Liver (tissue), 9 donors: Measurements from ENCODE around the gene ETFA. TPM values are rescaled to one million over a fixed set of nuclear protein-coding genes. Genes with fewer than 3 reads are reported as not detected.

Experiments
- DNase-seq: peaks from one replicate; pipeline ENCODE4 v3.0.0-alpha.2; 2017; ENCODE audit warnings: low spot score
- H3K27ac ChIP-seq, 2 donors: one replicate each; pipeline ENCODE4 v1.7.0; 2013; ENCODE audit warnings: inconsistent platforms in 2 of 2, low read length in 2 of 2, control low read depth in 1 of 2, low read depth in 1 of 2, mild to moderate bottlenecking in 1 of 2
- H3K27me3 ChIP-seq, 4 donors: one replicate each; pipeline versions ENCODE4 v1.6.1 to v1.7.0; 2013; ENCODE audit warnings: low read length in 3 of 4, inconsistent platforms in 1 of 4, mild to moderate bottlenecking in 1 of 4, moderate library complexity in 1 of 4; ENCODE audit not compliant: control insufficient read depth in 4 of 4, insufficient read depth in 4 of 4
- H3K36me3 ChIP-seq, 4 donors: one replicate each; pipeline versions ENCODE4 v1.6.1 to v1.7.0; 2013; ENCODE audit warnings: low read length in 3 of 4, mild to moderate bottlenecking in 3 of 4, low read depth in 1 of 4, moderate library complexity in 1 of 4; ENCODE audit not compliant: control insufficient read depth in 4 of 4, insufficient read depth in 3 of 4
- H3K4me1 ChIP-seq, 4 donors: one replicate each; pipeline versions ENCODE4 v1.6.1 to v1.7.0; 2013; ENCODE audit warnings: low read length in 3 of 4, mild to moderate bottlenecking in 3 of 4, moderate library complexity in 1 of 4; ENCODE audit not compliant: control insufficient read depth in 4 of 4, insufficient read depth in 4 of 4
- H3K4me3 ChIP-seq, 3 donors: one replicate each; pipeline versions ENCODE4 v1.6.1 to v1.7.0; 2013; ENCODE audit warnings: low read length in 3 of 3, control low read depth in 1 of 3, low read depth in 1 of 3, mild to moderate bottlenecking in 1 of 3
- H3K9ac ChIP-seq, 2 donors: one replicate each; pipeline ENCODE4 v1.7.0; 2013; ENCODE audit warnings: low read length in 2 of 2, mild to moderate bottlenecking in 2 of 2, moderate library complexity in 2 of 2, control low read depth in 1 of 2, low read depth in 1 of 2
- H3K9me3 ChIP-seq, 4 donors: one replicate each; pipeline versions ENCODE4 v1.6.1 to v1.7.0; 2013; ENCODE audit warnings: low read length in 3 of 4; ENCODE audit not compliant: control insufficient read depth in 4 of 4
- ATF3 ChIP-seq: IDR thresholded peaks from 2 replicates; pipeline ENCODE4 v1.6.1; 2016; ENCODE audit warnings: antibody characterized with exemption
- CTCF ChIP-seq: fragments of 150-350 bp; IDR thresholded peaks from 2 replicates; pipeline ENCODE4 v1.5.1; 2017; ENCODE audit warnings: improper control_type of control experiment, low read depth, low read length; ENCODE audit not compliant: missing input control
- EGR1 ChIP-seq, 2 donors: IDR thresholded peaks; 2 replicates each; pipeline ENCODE4 v1.6.1; 2016 to 2018; ENCODE audit warnings: antibody characterized with exemption in 2 of 2, low read depth in 2 of 2
- FOXA1 ChIP-seq: IDR thresholded peaks from 2 replicates; pipeline ENCODE4 v1.6.1; 2016; ENCODE audit warnings: antibody characterized with exemption
- FOXA2 ChIP-seq: IDR thresholded peaks from 2 replicates; pipeline ENCODE4 v1.6.1; 2016; ENCODE audit warnings: antibody characterized with exemption
- HNF4A ChIP-seq, 2 donors: conservative IDR thresholded peaks; 2 replicates each; pipeline ENCODE4 v1.6.1; 2016; ENCODE audit warnings: antibody characterized with exemption in 2 of 2, mild to moderate bottlenecking in 2 of 2
- JUND ChIP-seq, 2 donors: IDR thresholded peaks; 2 replicates each; pipeline ENCODE4 v1.6.1; 2016; ENCODE audit warnings: antibody characterized with exemption in 2 of 2
- MAX ChIP-seq: IDR thresholded peaks from 2 replicates; pipeline ENCODE4 v1.6.1; 2016; ENCODE audit warnings: antibody characterized with exemption
- RAD21 ChIP-seq, 2 donors: IDR thresholded peaks; 2 replicates each; pipeline ENCODE4 v1.6.1; 2016; ENCODE audit warnings: antibody characterized with exemption in 2 of 2, mild to moderate bottlenecking in 2 of 2
- REST ChIP-seq: IDR thresholded peaks from 2 replicates; pipeline ENCODE4 v1.6.1; 2016; ENCODE audit warnings: antibody characterized with exemption, mild to moderate bottlenecking
- RXRA ChIP-seq, 2 donors: IDR thresholded peaks; 2 replicates each; pipeline ENCODE4 v1.6.1; 2017 to 2018; ENCODE audit warnings: antibody characterized with exemption in 2 of 2, mild to moderate bottlenecking in 1 of 2
- TAF1 ChIP-seq: conservative IDR thresholded peaks from 2 replicates; pipeline ENCODE4 v1.6.1; 2016; ENCODE audit warnings: antibody characterized with exemption, mild to moderate bottlenecking
- WGBS: extraction: QIAGEN DNeasy Blood & Tissue Kit; methylation state at CpG from one replicate; pipeline ENCODE4 v1.1.7; 2013; 5-methylcytosine and 5-hydroxymethylcytosine counted together
- polyA plus RNA-seq, 2 donors: library from polyadenylated mRNA; stranded (reverse) in 1 of 2; unstranded in 1 of 2; fragments of 200-250 nt in 1 of 2; fragments of >200 nt in 1 of 2; fragmentation: Nextera tagmentation in 1 of 2; extraction: Ambion mirVana in 1 of 2; gene quantifications; one replicate each; pipeline versions ENCODE4 v1.2.1 to v1.2.3, GENCODE V29; 2013 to 2015
- total RNA-seq, 2 donors: library from RNA; depleted of rRNA; stranded (reverse); fragments of >200 nt; gene quantifications; one replicate each; pipeline ENCODE4 v1.2.3, GENCODE V29; 2014
- donor health status: healthy.
- donor health status: healthy.
- donor health status: healthy.
- donor health status: healthy.
- donor health status: healthy.

The ETFA gene
- total and polyA plus RNA-seq, 4 donors, result 92.6 to 342 (median 289) TPM

- no peak for DNase-seq
- H3K27me3 ChIP-seq, result peaks cover 0 to 32% (median 18%) of the 10 kb centered on the region in 4 donors
- peaks cover 2 to 29% (median 11%) of the 10 kb centered on the region in 4 donors for H3K4me1 ChIP-seq
- H3K9me3 ChIP-seq, result peaks cover 0 to 14% (median 1%) of the 10 kb centered on the region in 4 donors
- no peaks in the 10 kb centered on the region for H3K36me3 ChIP-seq
- TF ChIP-seq CTCF (no peak), TAF1 (no peak), JUND (IDR thresholded peaks at IDR 0.05) (no peak), RXRA (IDR thresholded peaks at IDR 0.05) (no peak), REST (no peak), FOXA1 (no peak), MAX (no peak), RAD21 (IDR thresholded peaks at IDR 0.05) (no peak), EGR1 (IDR thresholded peaks at IDR 0.05; ENCODE audit: low read depth in 2 of 2) (no peak), ATF3 (no peak), FOXA2 (no peak)
- H3K4me3 ChIP-seq, result no peak overlapping the region
- H3K27ac ChIP-seq, result no peak overlapping the region
- WGBS, result 35% methylated on average over 44 of the region's 44 CpGs
- H3K9ac ChIP-seq, result no peak overlapping the region
Observed at GRCh38 chr15:76334438-76335306, 23.4 kb upstream of the ETFA start.

GRCh38 chr15:76333720-76334437 lies 22.6 kb upstream of the ETFA start:
- peaks cover 0 to 14% (median 1%) of the 10 kb centered on the region in 4 donors for H3K9me3 ChIP-seq
- no peak for DNase-seq
- no peaks in the 10 kb centered on the region for H3K36me3 ChIP-seq
- H3K4me3 ChIP-seq, result no peak overlapping the region
- peaks cover 0 to 25% (median 13%) of the 10 kb centered on the region in 4 donors for H3K27me3 ChIP-seq
- H3K4me1 ChIP-seq, result peaks cover 0 to 26% (median 11%) of the 10 kb centered on the region in 4 donors
- TF ChIP-seq RAD21 (IDR thresholded peaks at IDR 0.05) (peak; percentile 20 to 34), HNF4A (conservative IDR thresholded peaks at IDR 0.05) (no peak)
- no peak overlapping the region for H3K27ac ChIP-seq
- no peak overlapping the region for H3K9ac ChIP-seq
- WGBS, result 56% methylated on average over 9 of the region's 9 CpGs
